SK-N-SH (cell line): ENCODE data around the gene SLC8B1.

Experiments used
- ELF1 ChIP-seq: IDR thresholded peaks from 2 replicates; pipeline ENCODE4 v1.4.0; 2012
- EP300 ChIP-seq, 2 experiments: IDR thresholded peaks; 2 replicates each; pipeline versions ENCODE4 v1.4.0 to v1.6.1; 2012; ENCODE audit warnings: borderline replicate concordance in 1 of 2, low read depth in 1 of 2, low read length in 1 of 2
- MEF2A ChIP-seq: IDR thresholded peaks from 2 replicates; pipeline ENCODE4 v1.4.0; 2012; ENCODE audit warnings: low read depth, borderline replicate concordance
- MXI1 ChIP-seq: IDR thresholded peaks from 2 replicates; pipeline ENCODE4 v1.6.1; 2012; ENCODE audit warnings: mild to moderate bottlenecking, low read depth, low read length, improper control_type of control experiment
- PBX3 ChIP-seq: IDR thresholded peaks from 2 replicates; pipeline ENCODE4; 2012
- RFX5 ChIP-seq: IDR thresholded peaks from 2 replicates; pipeline ENCODE4 v1.6.1; 2012; ENCODE audit warnings: mild to moderate bottlenecking, improper control_type of control experiment, low read length
- TF ChIP-seq, protein P1 (sequence below): IDR thresholded peaks from 2 replicates; pipeline ENCODE4 v1.4.0; 2012; ENCODE audit warnings: low read depth

- TF ChIP-seq MEF2A = no peak
- no peak for TF ChIP-seq PBX3
- TF ChIP-seq EP300 (IDR thresholded peaks at IDR 0.05; ENCODE audit: borderline replicate concordance in 1 of 2, low read depth in 1 of 2, low read length in 1 of 2) = no peak
- TF ChIP-seq, protein P1, sequence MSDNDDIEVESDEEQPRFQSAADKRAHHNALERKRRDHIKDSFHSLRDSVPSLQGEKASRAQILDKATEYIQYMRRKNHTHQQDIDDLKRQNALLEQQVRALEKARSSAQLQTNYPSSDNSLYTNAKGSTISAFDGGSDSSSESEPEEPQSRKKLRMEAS = no peak
- TF ChIP-seq RFX5 = no peak
- TF ChIP-seq ELF1 = no peak
- no peak for TF ChIP-seq MXI1
These were observed 5.7 kb downstream of the SLC8B1 start for GRCh38 chr12:113329022-113329790.
